Measurements from ENCODE around the gene DIAPH2. TPM values are rescaled to one million over a fixed set of nuclear protein-coding genes. Genes with fewer than 3 reads are reported as not detected.
A peak's percentile ranks its signal among the peaks of the same experiment; 100 is the strongest.

DIAPH2 gene
- total RNA-seq, 1 donor from 2014 or later = 12.3 TPM

DNA sequence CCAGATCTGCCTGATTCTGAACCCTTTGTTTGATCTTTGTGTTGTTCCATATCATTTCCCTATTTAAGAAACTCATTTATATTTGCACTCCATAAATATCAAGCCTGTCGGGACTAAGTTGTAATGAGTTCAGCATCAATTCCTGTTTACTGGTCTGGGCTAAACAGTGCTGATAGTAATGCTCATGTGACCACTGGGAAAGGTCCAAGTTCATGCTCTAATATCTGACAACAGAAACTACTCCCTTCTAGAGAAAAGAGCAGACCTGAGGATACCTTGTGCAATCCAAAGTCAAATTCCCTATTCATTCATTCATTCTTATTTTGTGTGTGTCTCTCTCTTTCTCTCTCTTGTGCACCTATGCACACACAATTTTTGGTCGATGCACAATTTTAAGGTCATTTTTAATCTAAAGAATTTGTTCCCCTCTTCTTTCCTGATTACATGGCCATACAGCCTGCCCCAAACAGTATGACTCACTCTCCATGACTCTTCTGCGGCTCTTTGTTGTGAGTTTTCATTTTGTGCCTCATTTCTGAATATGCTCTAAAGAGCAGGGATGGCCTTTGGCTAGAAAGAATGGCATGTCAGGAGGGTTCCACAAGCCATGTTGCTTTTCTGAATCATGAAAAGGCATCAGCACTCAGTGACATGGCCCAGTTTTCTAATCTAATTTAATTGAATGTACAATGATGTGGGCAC is 863.4 kb downstream of the DIAPH2 start:
- Histone ChIP-seq H3K36me3 (ENCODE audit: control insufficient read depth, insufficient read depth, low read length) (no peaks in the 10 kb centered on the region), H3K27me3 (ENCODE audit: control insufficient read depth, insufficient read depth, low read length) (no peaks in the 10 kb centered on the region), H3K4me3 (ENCODE audit: low read depth, low read length) (no peak overlapping the region)
- DNase-seq (ENCODE audit: low read depth) = no peak
- TF ChIP-seq, protein P1, sequence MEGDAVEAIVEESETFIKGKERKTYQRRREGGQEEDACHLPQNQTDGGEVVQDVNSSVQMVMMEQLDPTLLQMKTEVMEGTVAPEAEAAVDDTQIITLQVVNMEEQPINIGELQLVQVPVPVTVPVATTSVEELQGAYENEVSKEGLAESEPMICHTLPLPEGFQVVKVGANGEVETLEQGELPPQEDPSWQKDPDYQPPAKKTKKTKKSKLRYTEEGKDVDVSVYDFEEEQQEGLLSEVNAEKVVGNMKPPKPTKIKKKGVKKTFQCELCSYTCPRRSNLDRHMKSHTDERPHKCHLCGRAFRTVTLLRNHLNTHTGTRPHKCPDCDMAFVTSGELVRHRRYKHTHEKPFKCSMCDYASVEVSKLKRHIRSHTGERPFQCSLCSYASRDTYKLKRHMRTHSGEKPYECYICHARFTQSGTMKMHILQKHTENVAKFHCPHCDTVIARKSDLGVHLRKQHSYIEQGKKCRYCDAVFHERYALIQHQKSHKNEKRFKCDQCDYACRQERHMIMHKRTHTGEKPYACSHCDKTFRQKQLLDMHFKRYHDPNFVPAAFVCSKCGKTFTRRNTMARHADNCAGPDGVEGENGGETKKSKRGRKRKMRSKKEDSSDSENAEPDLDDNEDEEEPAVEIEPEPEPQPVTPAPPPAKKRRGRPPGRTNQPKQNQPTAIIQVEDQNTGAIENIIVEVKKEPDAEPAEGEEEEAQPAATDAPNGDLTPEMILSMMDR (IDR thresholded peaks at IDR 0.05; ENCODE audit: insufficient read depth, low read length, poor library complexity, severe bottlenecking) = no peak

DNA sequence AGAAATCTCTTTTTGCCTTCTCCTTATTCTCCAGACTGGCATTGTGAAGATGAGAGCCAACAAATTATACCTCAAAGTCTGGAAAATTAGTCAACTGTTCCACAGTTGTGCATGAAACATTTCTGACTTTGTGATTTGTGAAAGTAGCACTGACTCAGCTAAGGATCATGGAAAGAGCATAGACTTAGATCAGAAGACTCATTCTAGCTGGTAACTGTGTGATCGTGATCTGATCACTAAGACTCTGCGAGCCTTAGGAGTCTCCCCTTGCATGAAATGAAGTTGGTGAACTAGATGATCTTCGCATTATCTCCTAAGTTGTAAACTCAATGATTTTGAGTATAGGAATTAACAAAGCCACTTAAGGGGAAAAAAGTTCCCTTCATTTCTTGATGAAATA is 867.2 kb downstream of the DIAPH2 start:
- Histone ChIP-seq H3K36me3 (ENCODE audit: control insufficient read depth, insufficient read depth, low read length) (no peaks in the 10 kb centered on the region), H3K4me3 (ENCODE audit: low read depth, low read length) (no peak overlapping the region), H3K27me3 (ENCODE audit: control insufficient read depth, insufficient read depth, low read length) (no peaks in the 10 kb centered on the region)
- TF ChIP-seq, protein P1 (IDR thresholded peaks at IDR 0.05; ENCODE audit: insufficient read depth, low read length, poor library complexity, severe bottlenecking) = no peak
- no peak for DNase-seq (ENCODE audit: low read depth)

DNA sequence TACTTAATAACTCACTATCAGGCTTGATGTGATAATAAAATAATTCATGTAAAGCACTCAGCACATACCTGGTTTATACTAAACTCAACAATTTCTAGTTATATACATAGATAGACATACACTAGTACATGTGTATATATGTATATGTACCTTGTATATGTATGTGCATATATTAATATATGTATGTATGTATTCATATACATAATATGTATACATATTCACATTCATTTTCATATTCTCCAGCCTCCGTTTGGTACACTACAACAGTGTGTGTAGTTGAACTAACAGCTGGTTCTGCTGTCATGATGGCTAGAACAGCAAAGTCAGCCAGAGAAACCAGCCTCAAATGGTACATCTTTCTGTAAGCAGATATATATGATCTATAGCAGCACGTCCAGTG is 869.2 kb downstream of the DIAPH2 start:
- Histone ChIP-seq H3K4me3 (ENCODE audit: low read depth, low read length) (no peak overlapping the region), H3K27me3 (ENCODE audit: control insufficient read depth, insufficient read depth, low read length) (no peaks in the 10 kb centered on the region), H3K36me3 (ENCODE audit: control insufficient read depth, insufficient read depth, low read length) (no peaks in the 10 kb centered on the region)
- no peak for DNase-seq (ENCODE audit: low read depth)
- TF ChIP-seq, protein P1 (IDR thresholded peaks at IDR 0.05; ENCODE audit: insufficient read depth, low read length, poor library complexity, severe bottlenecking) = no peak

DNA sequence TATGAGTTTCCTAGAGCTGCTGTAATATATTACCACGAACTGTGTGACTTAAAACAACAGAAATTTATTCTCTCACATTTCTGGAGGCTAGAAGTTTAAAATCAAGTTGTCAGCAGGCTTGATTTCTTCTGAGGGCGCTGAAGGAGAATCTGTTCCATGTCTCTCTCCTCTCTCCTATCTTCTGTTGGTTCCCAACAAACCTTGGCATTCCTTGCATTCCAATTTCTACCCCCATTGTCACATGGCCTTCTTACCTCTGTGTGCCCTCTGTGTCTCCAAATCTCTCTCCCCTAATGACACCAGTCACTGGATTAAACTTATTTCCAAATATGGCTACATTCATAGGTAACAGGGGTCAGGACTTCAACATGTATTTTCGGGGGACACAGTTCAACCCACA is 871.7 kb downstream of the DIAPH2 start:
- Histone ChIP-seq H3K27me3 (ENCODE audit: control insufficient read depth, insufficient read depth, low read length) (no peaks in the 10 kb centered on the region), H3K36me3 (ENCODE audit: control insufficient read depth, insufficient read depth, low read length) (no peaks in the 10 kb centered on the region), H3K4me3 (ENCODE audit: low read depth, low read length) (no peak overlapping the region)
- DNase-seq (ENCODE audit: low read depth) = no peak
- TF ChIP-seq, protein P1 (IDR thresholded peaks at IDR 0.05; ENCODE audit: insufficient read depth, low read length, poor library complexity, severe bottlenecking) = no peak

DNA sequence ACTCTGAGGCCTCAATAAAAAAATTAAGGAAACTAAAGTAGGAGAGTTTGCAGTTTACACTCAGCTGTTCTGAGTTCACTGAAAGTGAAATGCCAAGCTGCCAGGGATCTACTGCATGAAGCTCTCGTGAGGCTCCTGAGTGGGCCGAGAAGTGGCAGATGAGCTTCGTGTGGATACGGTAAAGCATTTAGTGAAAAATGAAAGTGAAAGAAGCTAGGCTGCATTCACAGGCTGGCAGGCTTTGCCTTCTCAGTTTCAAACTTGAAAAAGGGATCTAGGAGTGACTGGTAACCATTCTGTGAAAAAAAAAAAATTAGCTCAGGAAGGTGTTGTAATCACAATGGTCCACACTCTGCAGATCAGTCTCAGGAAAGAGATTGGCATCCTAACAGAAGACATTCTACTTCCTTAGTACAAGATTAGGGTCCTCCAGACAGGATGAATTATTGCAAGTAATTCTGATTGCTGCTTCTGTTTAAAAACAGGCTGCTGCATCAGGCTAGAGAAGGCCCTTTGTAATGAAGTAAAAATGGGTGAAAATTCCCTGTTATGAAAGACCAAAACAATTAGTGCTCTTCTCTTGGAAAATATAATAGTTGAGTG is 879.0 kb downstream of the DIAPH2 start:
- peak; percentile 16 for DNase-seq (ENCODE audit: low read depth)
- Histone ChIP-seq H3K4me3 (ENCODE audit: low read depth, low read length) (no peak overlapping the region), H3K36me3 (ENCODE audit: control insufficient read depth, insufficient read depth, low read length) (no peaks in the 10 kb centered on the region), H3K27me3 (ENCODE audit: control insufficient read depth, insufficient read depth, low read length) (no peaks in the 10 kb centered on the region)
- TF ChIP-seq, protein P1 (IDR thresholded peaks at IDR 0.05; ENCODE audit: insufficient read depth, low read length, poor library complexity, severe bottlenecking) = no peak

DNA sequence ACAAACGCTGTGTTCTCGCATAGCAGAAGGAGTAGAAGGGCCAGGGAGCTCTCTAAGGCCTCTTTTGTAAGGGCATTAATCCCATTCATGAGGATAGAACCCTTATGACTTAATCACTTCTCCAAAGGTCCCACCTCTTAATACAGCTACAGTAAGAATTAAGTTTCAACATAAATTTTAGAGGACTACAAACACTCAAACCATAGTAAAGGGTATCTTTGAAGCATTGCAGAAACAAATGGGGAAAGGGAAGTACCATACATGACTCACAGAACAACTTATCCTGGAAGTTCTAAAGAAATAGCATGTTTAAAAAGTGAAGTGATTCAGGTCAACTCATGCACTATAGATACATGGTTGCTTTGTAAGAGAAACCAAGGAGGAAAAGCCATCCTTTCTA is 879.9 kb downstream of the DIAPH2 start:
- Histone ChIP-seq H3K27me3 (ENCODE audit: control insufficient read depth, insufficient read depth, low read length) (no peaks in the 10 kb centered on the region), H3K36me3 (ENCODE audit: control insufficient read depth, insufficient read depth, low read length) (no peaks in the 10 kb centered on the region), H3K4me3 (ENCODE audit: low read depth, low read length) (no peak overlapping the region)
- DNase-seq (ENCODE audit: low read depth) = no peak
- TF ChIP-seq, protein P1 (IDR thresholded peaks at IDR 0.05; ENCODE audit: insufficient read depth, low read length, poor library complexity, severe bottlenecking) = no peak
